Peyer's patch (tissue), 4 donors: ENCODE data around the gene ARHGAP18. TPM values are rescaled to one million over a fixed set of nuclear protein-coding genes. Genes with fewer than 3 reads are reported as not detected.

ENCODE experiments used
- DNase-seq, 3 donors: peaks; one replicate each; pipeline ENCODE4 v3.0.0-alpha.2; 2017 to 2019
- H3K27ac ChIP-seq, 4 donors: fragments of 200-600 bp; sonication (generic); one replicate each; pipeline ENCODE4 v1.5.1; 2016 to 2019
- H3K27me3 ChIP-seq, 2 donors: fragments of 200-600 bp; sonication (generic); one replicate each; pipeline ENCODE4 v1.5.1; 2019
- H3K36me3 ChIP-seq, 3 donors: fragments of 200-600 bp; sonication (generic); one replicate each; pipeline ENCODE4 v1.5.1; 2016 to 2019
- H3K4me1 ChIP-seq, 4 donors: fragments of 200-600 bp; sonication (generic); one replicate each; pipeline ENCODE4 v1.5.1; 2016 to 2019
- H3K4me3 ChIP-seq, 4 donors: fragments of 200-600 bp; sonication (generic); 1 replicate in 3 of 4; 2 replicates in 1 of 4; pipeline ENCODE4 v1.5.1; 2016 to 2019; ENCODE audit warnings: mild to moderate bottlenecking in 1 of 4
- H3K9me3 ChIP-seq, 4 donors: fragments of 200-600 bp; sonication (generic); one replicate each; pipeline ENCODE4 v1.5.1; 2016 to 2019; ENCODE audit warnings: mild to moderate bottlenecking in 1 of 4
- POLR2A ChIP-seq, 2 donors: fragments of 450-650 bp; IDR thresholded peaks; one replicate each; pipeline ENCODE4 v1.5.1; 2017; ENCODE audit warnings: antibody characterized with exemption in 2 of 2, mild to moderate bottlenecking in 2 of 2, moderate library complexity in 2 of 2
- total RNA-seq, 4 donors: library from RNA; depleted of rRNA; stranded (reverse); fragments of >200 nt; gene quantifications; one replicate each; pipeline ENCODE4 v1.1.0, GENCODE V29; 2016
- TF ChIP-seq, protein P1 (sequence below), 6 experiments: fragments of 450-650 bp in 4 of 6; fragments of 200-600 bp in 2 of 6; sonication (generic) in 1 of 6; IDR thresholded peaks; one replicate each; pipeline ENCODE4 v1.5.1; 2017 to 2019; ENCODE audit warnings: antibody characterized with exemption in 6 of 6, mild to moderate bottlenecking in 3 of 6, moderate library complexity in 1 of 6

ARHGAP18 gene
- total RNA-seq, 4 donors from 2014 or later: 26.1 to 45.4 (median 33.5) TPM

DNA sequence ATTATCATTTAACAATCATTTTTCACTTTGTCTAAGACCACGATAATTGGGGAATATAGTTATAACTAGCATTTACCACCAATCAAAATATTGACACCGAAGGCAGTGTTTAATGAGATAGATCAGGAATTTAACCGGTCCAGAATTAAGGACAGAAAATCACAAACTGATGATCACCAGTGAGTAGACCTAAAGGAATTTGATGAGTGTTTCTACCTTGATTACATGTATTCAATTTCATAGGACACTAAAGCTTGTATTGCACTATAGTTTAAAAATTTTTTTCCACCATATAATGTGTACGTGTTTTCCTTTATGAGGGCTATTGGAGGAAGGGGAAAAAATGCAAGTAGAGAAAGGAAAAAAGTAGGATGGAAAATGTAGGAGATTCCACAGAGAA, 22.6 kb upstream of the ARHGAP18 start:
- Histone ChIP-seq H3K36me3 (no peaks in the 10 kb centered on the region), H3K9me3 (no peaks in the 10 kb centered on the region), H3K27me3 (no peaks in the 10 kb centered on the region), H3K27ac (no peak overlapping the region), H3K4me3 (no peak overlapping the region), H3K4me1 (no peaks in the 10 kb centered on the region)
- no peak for DNase-seq
- TF ChIP-seq POLR2A (IDR thresholded peaks at IDR 0.05): no peak
- TF ChIP-seq, protein P1, sequence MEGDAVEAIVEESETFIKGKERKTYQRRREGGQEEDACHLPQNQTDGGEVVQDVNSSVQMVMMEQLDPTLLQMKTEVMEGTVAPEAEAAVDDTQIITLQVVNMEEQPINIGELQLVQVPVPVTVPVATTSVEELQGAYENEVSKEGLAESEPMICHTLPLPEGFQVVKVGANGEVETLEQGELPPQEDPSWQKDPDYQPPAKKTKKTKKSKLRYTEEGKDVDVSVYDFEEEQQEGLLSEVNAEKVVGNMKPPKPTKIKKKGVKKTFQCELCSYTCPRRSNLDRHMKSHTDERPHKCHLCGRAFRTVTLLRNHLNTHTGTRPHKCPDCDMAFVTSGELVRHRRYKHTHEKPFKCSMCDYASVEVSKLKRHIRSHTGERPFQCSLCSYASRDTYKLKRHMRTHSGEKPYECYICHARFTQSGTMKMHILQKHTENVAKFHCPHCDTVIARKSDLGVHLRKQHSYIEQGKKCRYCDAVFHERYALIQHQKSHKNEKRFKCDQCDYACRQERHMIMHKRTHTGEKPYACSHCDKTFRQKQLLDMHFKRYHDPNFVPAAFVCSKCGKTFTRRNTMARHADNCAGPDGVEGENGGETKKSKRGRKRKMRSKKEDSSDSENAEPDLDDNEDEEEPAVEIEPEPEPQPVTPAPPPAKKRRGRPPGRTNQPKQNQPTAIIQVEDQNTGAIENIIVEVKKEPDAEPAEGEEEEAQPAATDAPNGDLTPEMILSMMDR (IDR thresholded peaks at IDR 0.05): no peak

DNA sequence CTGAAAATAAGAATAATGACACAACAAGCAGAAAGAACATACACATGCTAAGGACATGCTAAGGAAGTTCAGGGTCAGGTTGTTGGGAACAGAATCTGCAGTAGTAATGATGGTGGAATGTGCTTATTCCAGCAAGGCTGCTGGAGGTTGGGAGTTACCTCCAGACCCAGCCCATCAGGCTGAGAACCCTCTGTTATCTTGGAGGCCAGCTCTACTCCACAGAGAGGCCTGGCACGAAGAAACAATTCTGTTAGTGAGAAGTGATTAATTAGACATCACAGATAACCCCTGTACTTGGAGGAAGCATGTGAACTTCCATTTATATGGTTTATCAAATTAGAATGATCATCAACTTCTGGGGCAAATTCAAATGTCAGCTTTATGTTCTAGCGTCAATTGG, 22.1 kb upstream of the ARHGAP18 start:
- no peak overlapping the region for H3K27ac ChIP-seq
- no peaks in the 10 kb centered on the region for H3K9me3 ChIP-seq
- no peak for DNase-seq
- H3K4me3 ChIP-seq: no peak overlapping the region
- H3K27me3 ChIP-seq: no peaks in the 10 kb centered on the region
- TF ChIP-seq POLR2A (IDR thresholded peaks at IDR 0.05): no peak
- TF ChIP-seq, protein P1 (IDR thresholded peaks at IDR 0.05): no peak
- no peaks in the 10 kb centered on the region for H3K36me3 ChIP-seq
- no peaks in the 10 kb centered on the region for H3K4me1 ChIP-seq

DNA sequence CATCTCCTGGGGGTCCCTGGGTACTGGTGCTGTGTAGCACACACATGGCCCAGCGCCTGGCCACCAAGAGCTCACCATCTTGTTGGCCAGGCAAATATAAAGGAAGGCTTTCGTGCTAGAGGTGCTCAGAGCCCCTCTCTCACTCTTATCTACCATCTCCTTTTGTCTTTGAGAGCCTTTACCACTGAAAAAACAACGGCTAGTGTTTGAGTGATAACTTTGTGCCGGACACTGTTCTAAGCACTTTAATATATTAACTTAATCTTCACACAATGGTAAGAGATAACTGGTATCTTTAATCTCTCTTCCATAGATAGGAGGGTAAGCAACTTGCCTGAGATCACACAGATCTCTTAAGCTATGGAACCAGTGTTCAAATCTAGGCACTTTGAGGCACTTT, 21.5 kb upstream of the ARHGAP18 start:
- Histone ChIP-seq H3K4me3 (no peak overlapping the region), H3K27me3 (no peaks in the 10 kb centered on the region), H3K4me1 (no peaks in the 10 kb centered on the region), H3K27ac (no peak overlapping the region), H3K36me3 (no peaks in the 10 kb centered on the region), H3K9me3 (no peaks in the 10 kb centered on the region)
- no peak for TF ChIP-seq POLR2A (IDR thresholded peaks at IDR 0.05)
- TF ChIP-seq, protein P1 (IDR thresholded peaks at IDR 0.05): no peak
- DNase-seq: no peak

DNA sequence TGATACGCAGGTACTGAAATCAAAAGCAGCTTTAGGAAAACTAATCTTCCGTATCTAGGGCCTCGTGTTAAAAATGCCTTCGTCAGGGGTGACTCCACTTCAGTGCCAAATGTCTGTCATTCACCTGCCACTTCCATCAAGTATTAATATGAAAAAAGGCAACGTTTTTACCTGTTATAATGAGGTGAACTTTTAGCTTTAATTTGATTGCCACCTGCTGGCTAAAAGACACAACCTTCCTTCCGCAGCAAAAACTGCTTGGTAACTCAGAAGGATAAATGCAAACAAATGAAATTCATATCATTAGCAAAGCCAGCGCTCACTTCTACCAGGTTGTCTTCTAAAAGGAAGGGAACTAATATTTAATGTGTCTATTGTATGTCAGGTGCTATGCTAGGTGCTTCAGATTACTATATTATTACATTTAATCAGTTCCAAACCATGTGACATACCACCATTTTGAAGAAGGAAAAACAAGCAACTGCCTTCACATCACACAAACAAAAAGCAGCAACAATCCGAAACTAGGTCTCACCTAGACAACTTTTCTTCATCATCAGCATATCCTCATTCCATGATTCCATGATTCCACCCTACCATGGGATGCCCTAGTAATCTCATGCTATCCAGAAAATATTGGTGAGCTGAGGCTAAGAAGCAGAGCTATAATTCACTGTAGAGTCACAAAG, 20.6 kb upstream of the ARHGAP18 start:
- H3K4me3 ChIP-seq: no peak overlapping the region
- no peaks in the 10 kb centered on the region for H3K9me3 ChIP-seq
- no peaks in the 10 kb centered on the region for H3K27me3 ChIP-seq
- H3K27ac ChIP-seq: no peak overlapping the region
- DNase-seq: no peak
- no peaks in the 10 kb centered on the region for H3K4me1 ChIP-seq
- TF ChIP-seq, protein P1 (IDR thresholded peaks at IDR 0.05): peak; percentile 47 to 89 (median 76)
- no peak for TF ChIP-seq POLR2A (IDR thresholded peaks at IDR 0.05)
- no peaks in the 10 kb centered on the region for H3K36me3 ChIP-seq

DNA sequence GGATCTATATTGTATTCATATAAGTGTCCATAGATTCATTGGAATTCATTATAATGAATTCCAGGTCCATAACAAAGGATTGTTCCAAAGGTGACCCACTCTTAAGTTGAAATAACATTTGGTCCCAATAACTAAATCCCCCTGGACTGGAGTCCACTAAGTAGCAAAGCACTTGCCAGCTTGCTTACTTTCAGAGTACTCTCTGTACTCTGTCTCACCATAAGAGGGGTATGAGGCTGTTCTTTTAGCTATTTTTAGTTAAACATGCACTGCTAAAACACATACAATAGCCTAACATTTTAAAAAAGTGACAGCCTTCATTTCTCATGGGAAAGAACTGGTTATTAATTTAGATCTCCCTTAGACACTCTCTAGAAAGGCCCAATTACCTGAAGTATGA, 16.7 kb upstream of the ARHGAP18 start:
- H3K36me3 ChIP-seq: no peaks in the 10 kb centered on the region
- H3K27ac ChIP-seq: no peak overlapping the region
- no peaks in the 10 kb centered on the region for H3K9me3 ChIP-seq
- no peak for DNase-seq
- H3K4me3 ChIP-seq: no peak overlapping the region
- no peaks in the 10 kb centered on the region for H3K27me3 ChIP-seq
- TF ChIP-seq, protein P1 (IDR thresholded peaks at IDR 0.05): no peak
- no peak for TF ChIP-seq POLR2A (IDR thresholded peaks at IDR 0.05)
- no peaks in the 10 kb centered on the region for H3K4me1 ChIP-seq

DNA sequence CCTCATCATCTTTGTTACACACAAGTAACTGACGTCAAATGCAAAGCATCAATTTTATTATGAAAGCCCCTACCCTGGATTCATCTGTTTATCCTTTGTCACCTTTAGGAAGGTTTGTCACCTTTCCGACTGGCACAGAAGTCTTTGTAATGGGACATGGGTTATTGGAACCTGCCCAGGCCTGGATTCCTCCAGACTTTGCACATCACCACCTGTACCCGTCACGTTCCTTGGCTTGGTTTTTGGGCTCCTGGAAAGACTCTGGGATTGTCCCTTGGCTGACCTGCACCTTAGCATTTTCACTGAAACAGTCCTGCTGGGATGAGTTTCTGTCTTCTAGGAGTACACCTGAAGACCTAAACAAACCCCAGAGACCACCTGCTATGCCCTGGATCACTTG, 15.4 kb upstream of the ARHGAP18 start:
- no peak for DNase-seq
- H3K27me3 ChIP-seq: no peaks in the 10 kb centered on the region
- H3K27ac ChIP-seq: no peak overlapping the region
- TF ChIP-seq, protein P1 (IDR thresholded peaks at IDR 0.05): no peak
- TF ChIP-seq POLR2A (IDR thresholded peaks at IDR 0.05): no peak
- H3K36me3 ChIP-seq: no peaks in the 10 kb centered on the region
- no peaks in the 10 kb centered on the region for H3K9me3 ChIP-seq
- H3K4me1 ChIP-seq: no peaks in the 10 kb centered on the region
- no peak overlapping the region for H3K4me3 ChIP-seq
